Measurements from ENCODE around the gene CBLIF. TPM values are rescaled to one million over a fixed set of nuclear protein-coding genes. Genes with fewer than 3 reads are reported as not detected.
"Not testable (repeated sequence)": the region's sequence is repeated elsewhere in the genome, so short reads cannot be mapped to it uniquely, and the experiment has no call there.

CBLIF gene
- total and polyA plus RNA-seq, 2 of the 8 experiments (the other 6 are each of a cell fraction or from before 2014, with no cell fraction given), result not detected

DNA sequence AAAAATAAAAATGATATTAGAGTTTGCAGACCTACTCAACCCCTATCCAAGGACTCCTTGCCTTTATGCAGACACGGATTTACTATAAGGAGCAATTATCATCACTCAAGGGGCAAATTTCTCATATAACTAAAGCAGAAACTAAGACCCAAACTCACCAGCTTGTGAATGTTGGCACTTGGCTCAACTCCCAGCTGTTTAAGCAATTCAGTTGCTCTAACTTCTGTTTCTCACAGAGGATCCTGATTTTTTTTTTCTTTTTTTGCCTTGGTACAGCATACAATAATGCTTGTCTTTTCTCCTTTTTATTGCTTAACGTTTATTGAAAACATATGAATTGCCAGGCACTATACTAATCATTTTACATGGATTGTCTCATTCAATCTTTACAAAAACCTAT, 9.6 kb upstream of the CBLIF start (continued):
- TF ChIP-seq ATF3 (IDR thresholded peaks at IDR 0.05; ENCODE audit: insufficient read depth, low read depth, low read length) (no peak), FOSL1 (IDR thresholded peaks at IDR 0.05; ENCODE audit: insufficient read depth, low read depth, low read length) (no peak), BACH1 (IDR thresholded peaks at IDR 0.05; ENCODE audit: low read length) (no peak), KDM4A (IDR thresholded peaks at IDR 0.05; ENCODE audit: low read depth, low read length, severe bottlenecking) (no peak), RXRA (IDR thresholded peaks at IDR 0.05; ENCODE audit: insufficient read depth, low read depth, low read length) (no peak), POLR2A (IDR thresholded peaks at IDR 0.05; ENCODE audit: control extremely low read depth in 1 of 2, low read depth in 2 of 2, low read length in 2 of 2) (no peak)

DNA sequence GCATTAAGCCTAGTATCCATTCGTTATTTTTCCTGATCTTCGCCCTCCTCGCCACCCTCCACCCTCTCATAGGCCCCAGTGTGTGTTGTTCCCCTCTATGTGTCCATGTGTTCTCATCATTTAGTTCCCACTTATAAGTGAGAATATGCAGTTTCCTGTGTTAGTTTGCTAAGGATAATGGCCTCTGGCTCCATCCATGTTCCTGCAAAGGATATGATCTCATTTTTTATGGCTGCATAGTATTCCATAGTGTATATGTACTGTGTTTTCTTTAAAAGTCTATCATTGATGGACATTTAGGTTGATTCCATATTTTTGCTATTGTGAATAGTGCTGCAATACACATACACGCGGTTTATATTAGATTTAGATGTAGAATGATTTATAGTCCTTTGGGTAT, 6.1 kb upstream of the CBLIF start:
- H3K23ac ChIP-seq (ENCODE audit: insufficient read length); H3K56ac ChIP-seq (replicated peaks; ENCODE audit: insufficient read length, low read depth, low read length); H3K27me3 ChIP-seq (replicated peaks in 1 of 4; ENCODE audit: control insufficient read depth in 3 of 4, extremely low read depth in 1 of 4, insufficient read depth in 3 of 4, low read length in 3 of 4); H4K8ac ChIP-seq (ENCODE audit: extremely low read depth, insufficient read depth, low read length); H3K4ac ChIP-seq (replicated peaks; ENCODE audit: insufficient read length, low read depth, low read length); H3K18ac ChIP-seq (ENCODE audit: extremely low read depth, low read length); DNase-seq (ENCODE audit: low read depth in 1 of 2, low spot score in 2 of 2); H3K9ac ChIP-seq (replicated peaks in 1 of 4; ENCODE audit: extremely low read depth in 1 of 4, low read depth in 3 of 4, low read length in 3 of 4); POLR2A ChIA-PET (ENCODE audit: partially characterized antibody); H3K79me1 ChIP-seq (ENCODE audit: low read depth, low read length); H2BK20ac ChIP-seq (ENCODE audit: low read length); H3K14ac ChIP-seq (ENCODE audit: insufficient read length); H3K4me1 ChIP-seq (replicated peaks in 1 of 4; ENCODE audit: control insufficient read depth in 3 of 4, insufficient read depth in 4 of 4, low read length in 3 of 4); H2BK12ac ChIP-seq (ENCODE audit: low read depth, low read length); H4K91ac ChIP-seq (replicated peaks; ENCODE audit: insufficient read length, low read length); FAIRE-seq; H3K23me2 ChIP-seq (ENCODE audit: low read depth, low read length); H3K27ac ChIP-seq (ENCODE audit: low read depth, low read length); H3K9me3 ChIP-seq (ENCODE audit: insufficient read depth in 2 of 2, low read depth in 1 of 2, low read length in 1 of 2); H2BK15ac ChIP-seq (ENCODE audit: low read length); H2BK120ac ChIP-seq (replicated peaks; ENCODE audit: low read depth, low read length); H3K79me2 ChIP-seq (ENCODE audit: control insufficient read depth in 1 of 2, insufficient read depth in 2 of 2, low read length in 2 of 2); H3K4me3 ChIP-seq (ENCODE audit: extremely low read depth in 1 of 4, insufficient read depth in 2 of 4, low read depth in 3 of 4, low read length in 4 of 4); H3K36me3 ChIP-seq (ENCODE audit: control insufficient read depth in 2 of 4, insufficient read depth in 4 of 4, low read length in 3 of 4); H3K4me2 ChIP-seq (ENCODE audit: insufficient read depth in 1 of 2, low read depth in 2 of 2, low read length in 2 of 2); H4K5ac ChIP-seq (ENCODE audit: insufficient read length, low read depth, low read length); H2AK5ac ChIP-seq (ENCODE audit: low read depth, low read length); H2BK5ac ChIP-seq (ENCODE audit: low read depth, low read length); H2AFZ ChIP-seq (ENCODE audit: low read length); H4K20me1 ChIP-seq (replicated peaks in 1 of 2; ENCODE audit: control insufficient read depth in 1 of 2, insufficient read depth in 2 of 2, low read length in 2 of 2): not testable (repeated sequence)
- CTCF ChIA-PET (ENCODE audit: partially characterized antibody), result interaction anchor here (0.9 kb wide), 1 partner anchor 44 kb away, joined by 4 read pairs; no protein-coding TSS in a partner anchor
- 84% methylated on average over 5 of the region's 5 CpGs; no CpG with 5 or more reads in 1 of the 2 experiments for WGBS, 2 experiments (ENCODE audit: extremely low coverage in 1 of 2, insufficient coverage in 1 of 2, insufficient read length in 1 of 2, insufficient replicate concordance in 2 of 2, low coverage in 1 of 2, low lambda C conversion rate in 2 of 2, missing lambda C conversion rate in 1 of 2)

Measured in H1 (cell line).